Superior temporal gyrus (tissue), 1 donor: ENCODE data around the gene DIS3L2.
"Not testable (repeated sequence)": the region's sequence is repeated elsewhere in the genome, so short reads cannot be mapped to it uniquely, and the experiment has no call there.

Source experiments
- DNase-seq: peaks from one replicate; pipeline ENCODE4 v3.0.0-alpha.2; 2016; ENCODE audit errors: extremely low spot score

Gene DIS3L2

DNA sequence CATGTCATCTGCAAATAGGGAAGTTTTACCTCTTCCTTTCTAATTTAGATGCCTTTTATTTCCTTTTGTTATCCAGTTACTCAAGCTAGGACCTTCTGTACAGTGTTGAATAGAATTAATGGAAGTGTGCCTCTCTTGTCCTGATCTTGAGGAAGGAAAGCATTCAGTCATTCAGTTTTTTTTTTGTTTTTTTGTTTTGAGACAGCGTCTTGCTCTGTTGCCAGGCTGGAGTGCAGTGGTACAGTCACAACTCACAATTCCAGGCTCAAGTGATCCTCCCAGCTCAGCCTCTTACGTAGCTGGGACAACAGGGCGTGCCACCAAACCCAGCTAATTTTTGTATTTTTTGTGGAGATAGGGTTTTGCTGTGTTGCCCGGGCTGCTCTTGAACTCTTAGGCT lies 213.1 kb downstream of the DIS3L2 start:
- no peak for DNase-seq

DNA sequence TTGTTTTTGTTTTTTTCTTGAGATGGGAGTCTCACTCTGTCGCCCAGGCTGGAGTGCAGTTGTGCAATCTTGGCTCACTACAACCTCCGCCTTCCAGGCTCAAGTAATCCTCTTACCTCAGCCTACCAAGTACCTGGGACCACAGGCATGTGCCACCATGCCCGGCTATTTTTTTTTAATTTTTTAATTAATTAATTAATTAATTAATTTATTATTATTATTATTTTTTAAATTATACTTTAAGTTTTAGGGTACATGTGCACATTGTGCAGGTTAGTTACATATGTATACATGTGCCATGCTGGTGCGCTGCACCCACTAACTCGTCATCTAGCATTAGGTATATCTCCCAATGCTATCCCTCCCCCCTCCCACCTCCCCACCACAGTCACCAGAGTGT lies 215.1 kb downstream of the DIS3L2 start:
- DNase-seq, result not testable (repeated sequence)

DNA sequence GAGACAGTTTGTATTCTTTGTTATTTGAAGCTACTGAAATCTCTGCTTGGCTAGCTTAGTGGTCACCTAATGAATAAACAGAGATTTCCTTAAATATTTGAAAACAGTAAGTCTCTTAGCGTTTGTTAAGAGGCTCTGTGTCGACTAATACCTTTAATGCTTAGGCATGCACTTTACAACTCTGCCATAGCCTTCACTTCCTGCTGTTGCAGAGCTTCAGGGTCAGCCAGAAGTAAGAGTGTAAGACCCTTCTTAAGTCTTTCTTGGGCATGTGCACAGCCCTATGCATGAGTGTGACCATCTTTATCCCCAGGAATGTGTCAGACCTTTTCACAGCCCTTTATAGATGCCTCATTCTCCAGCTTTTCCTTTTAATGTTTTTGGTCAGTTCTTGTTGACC lies 221.8 kb downstream of the DIS3L2 start:
- no peak for DNase-seq

DNA sequence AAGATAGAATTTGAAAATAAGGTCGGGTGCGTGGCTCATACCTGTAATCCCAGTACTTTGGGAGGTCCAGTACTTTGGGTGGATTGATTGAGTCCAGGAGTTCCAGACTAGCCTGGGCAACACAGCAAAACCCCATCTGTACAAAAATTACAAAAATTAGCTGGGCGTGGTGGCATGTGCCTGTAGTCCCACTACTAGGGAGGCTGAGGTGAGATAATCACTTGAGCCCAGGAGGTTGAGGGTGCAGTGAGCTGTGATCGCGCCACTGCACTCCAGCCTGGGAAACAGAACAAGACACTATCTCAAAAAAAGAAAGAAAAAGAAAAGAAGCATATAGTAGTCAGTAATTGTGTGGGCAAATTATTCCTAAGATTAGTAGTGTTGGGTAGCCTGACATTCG lies 222.8 kb downstream of the DIS3L2 start:
- DNase-seq, result no peak

DNA sequence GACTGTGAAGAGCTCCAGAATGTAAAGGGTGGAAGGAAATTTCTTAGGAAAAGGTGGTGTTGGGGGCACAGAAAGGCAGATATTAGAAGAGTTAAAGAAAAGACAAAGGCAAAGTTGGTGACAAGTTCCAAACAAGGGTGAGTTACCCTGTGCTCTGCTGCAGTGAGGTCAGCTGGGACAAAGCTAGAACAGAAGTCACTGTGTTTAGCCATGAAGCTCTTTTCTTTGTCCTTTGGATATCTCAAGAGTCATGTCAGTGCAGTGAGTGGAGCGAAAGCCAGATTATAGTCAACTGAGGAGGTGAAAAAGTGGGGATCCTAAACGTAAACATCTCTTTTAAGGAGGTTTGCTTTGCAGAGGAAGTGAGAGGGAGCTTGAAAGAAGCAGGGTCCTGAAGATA lies 229.3 kb downstream of the DIS3L2 start:
- DNase-seq, result peak; percentile 68

DNA sequence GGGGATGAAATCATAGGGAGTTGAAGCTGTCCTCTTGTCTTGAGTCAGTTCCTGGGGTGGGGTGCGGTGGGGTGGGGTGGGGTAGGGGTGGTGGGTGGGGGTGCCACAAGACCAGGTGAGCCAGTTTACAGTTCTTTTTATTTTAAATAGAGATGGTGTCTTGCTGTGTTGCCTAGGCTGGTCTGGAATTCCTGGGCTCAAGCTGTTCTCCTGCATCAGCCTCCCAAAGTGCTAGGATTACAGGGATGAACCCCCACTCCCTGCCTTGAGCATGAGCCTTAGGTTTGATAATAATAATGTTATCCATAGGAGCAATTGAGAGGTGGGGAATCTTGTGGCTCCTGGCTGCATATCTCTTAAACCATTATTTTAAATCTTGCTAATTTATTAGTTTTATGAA lies 234.0 kb downstream of the DIS3L2 start:
- no peak for DNase-seq

DNA sequence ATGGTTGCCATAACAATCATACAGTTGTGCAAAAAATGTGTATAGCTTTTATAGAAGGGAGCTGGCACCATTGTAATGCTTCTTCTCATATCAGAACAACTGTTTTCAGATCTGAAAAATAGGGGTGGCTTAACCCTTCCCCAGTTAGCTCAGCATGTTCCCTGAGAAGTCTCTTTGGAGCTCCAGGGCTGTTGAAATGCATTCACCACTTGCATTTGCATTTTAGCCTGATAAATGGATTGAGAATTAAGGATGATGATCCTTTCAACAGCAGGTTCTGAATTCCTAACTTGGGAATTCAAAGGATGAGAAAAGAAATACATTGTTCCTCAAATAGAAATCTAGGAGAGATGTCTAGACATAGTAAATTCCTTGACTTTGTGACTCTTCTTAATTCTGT lies 235.3 kb downstream of the DIS3L2 start:
- no peak for DNase-seq

DNA sequence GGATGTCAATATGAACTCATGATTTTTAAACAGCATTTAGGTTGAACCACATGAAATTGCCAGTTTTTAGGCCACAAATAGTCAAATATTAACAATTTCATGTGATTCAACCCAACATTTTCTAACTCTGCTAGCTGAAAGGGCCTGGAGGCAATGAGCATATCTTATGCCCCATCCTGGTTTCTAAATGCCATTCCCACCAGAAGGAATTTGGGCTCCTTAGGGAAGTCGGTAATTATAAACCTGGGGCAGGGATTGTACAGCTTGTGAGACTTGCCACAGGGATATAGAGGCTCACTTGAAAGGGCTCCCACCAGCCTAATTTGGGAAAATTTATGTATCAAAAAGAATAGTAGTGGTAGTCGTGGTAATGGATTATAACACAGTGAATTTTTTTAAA lies 238.7 kb downstream of the DIS3L2 start:
- DNase-seq, result no peak

DNA sequence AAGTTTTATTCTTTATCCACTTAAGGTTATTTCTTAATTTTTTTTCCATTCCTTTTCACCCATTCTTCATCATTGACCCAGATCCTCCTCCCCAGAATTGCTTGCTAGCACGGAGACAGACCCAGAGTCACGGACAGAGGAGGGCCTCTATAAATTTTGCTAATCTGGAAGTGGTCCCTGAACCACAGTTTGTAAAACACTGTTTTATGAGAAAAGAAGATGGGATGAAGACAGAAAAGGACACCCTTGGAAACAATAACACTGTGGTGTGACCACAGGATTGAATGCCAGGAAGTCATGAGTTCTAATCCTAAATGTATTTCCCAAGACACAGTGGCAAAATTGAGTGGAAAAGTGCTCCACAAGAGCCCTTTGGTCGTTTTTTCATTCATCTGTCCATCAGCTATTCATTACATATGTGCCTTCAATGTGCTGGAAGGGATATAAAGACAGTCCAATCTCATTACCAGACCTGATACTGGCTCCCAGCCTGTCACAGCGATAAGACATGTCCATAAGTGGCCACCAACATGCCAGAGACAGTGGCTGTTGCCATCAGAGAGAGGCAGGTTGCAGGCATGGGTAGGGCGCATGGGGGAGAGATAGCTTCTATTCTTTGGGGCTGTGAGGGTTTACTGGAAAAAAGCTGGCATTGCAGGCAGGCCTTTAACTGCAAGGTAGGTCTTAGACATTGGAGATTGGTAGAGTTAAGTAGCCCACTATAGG lies 241.8 kb downstream of the DIS3L2 start:
- DNase-seq, result no peak

DNA sequence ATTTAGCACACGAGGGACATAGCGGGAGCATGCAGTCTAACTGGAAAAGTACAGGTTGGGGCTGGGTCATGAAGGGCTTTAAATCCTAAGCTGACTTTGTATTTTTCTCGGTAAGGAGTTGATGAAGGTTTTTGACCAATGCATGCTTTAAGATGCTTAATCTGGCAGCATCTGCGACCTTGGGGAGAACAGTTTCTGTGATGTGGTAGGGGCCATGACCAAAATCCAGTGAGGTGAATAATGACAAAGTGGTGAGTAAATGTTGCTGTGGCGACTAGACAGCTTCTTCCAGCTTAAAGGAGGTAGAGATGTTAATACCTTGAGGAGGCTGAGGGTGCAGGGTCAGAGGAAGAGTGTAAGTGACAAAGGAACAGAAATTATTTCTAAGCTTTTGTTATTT lies 242.4 kb downstream of the DIS3L2 start:
- DNase-seq, result no peak

DNA sequence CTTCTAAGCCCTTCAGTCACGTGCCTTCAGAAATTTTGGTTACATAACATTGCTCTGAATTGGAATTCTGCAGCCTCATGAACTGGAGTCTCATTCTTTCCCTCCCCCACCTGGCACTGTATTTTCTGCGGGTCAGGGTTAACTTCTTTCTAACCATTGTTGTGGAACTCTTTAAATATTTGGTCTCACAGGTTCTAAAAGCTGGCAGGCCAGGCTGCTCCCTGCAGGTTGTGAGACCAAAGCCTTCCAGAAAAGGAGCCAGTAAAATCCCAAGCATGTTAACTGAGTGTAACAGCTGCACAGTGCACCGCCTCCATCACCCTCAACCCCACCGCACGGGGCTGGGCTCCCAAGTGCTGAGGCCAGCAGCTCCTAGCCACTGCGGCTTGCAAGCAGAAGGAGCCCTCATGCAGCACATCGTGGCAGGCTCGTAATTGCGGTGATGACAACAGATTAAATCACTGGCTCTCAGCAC lies 243.0 kb downstream of the DIS3L2 start:
- DNase-seq, result peak; percentile 24

DNA sequence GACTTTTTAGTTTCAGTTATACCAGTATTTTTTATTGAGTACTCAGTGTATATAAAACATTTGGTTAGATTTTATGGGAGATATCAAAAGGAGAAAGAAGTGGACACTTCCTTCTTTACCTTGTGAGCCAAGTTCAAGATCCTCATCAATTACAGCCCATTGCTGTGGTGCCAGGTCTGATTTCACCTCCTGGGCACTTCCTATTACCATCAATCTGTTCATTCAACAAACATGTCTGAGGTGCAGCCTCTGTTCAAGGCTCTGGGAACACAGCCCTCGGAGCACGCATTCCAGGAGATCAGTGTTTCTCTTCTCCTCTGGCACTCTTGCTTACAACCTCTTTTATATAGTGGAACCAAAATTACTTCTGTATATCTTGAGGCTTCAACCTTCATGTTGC lies 245.7 kb downstream of the DIS3L2 start:
- DNase-seq, result no peak

DNA sequence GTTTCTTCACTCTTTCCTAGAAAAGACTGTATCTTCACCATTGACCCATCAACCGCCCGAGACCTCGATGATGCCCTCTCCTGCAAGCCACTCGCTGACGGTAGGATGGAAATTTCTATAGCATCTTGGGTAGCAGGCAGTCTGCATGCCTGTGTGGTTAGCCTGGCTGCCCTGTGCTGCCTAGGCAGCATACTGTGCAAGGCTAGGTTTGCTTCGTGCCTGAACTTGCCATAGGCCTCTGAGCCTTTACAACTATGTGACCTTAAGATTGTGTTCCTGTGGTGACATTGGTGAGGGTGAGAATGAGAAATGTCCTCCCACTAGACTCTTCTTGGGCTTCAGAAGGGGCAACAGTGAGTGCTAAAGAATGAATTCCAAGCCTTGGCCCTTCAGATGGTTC lies 248.8 kb downstream of the DIS3L2 start:
- no peak for DNase-seq

DNA sequence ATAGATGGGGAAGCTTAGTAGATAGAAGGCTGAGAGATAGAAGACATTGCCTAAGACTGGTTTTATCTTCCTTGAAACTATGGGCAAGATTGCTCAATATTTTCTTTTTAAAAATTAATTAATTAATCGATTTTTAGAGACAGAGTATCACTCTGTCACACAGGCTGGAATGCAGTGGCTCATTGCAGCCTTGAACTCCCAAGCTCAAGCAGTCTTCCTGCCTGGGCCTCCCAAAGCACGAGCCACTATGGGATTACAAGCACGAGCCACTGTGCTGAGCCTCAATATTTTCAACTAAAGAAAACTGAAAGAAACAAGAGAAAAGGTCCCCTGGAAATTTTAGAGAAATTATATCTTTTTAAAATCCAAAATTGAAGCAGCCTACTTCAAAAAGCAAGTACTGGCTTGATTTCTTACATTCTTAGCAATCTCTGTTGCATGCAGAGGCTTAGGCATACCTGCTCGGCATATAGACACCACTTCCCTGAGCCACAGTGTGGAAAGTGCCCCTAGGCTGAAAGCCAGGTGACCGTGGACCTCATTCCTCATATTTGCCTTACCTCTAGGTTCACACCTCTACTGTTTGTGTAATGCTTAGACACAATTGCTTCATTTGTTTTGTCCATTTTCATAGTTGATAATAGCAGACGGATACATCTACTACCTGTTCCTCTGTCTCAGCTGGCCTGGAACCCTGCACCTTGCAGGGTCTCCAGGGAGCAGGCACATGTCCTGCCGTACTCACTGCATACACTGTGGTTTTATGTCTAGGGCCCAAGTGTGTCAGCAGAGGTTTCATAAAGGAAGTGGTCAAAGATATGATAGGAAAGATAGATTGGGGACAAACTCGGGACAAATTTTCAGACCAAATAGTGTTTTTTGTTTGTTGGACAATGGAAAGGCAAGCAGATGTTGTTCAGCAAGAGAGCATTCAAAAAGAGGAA lies 250.5 kb downstream of the DIS3L2 start:
- no peak for DNase-seq

DNA sequence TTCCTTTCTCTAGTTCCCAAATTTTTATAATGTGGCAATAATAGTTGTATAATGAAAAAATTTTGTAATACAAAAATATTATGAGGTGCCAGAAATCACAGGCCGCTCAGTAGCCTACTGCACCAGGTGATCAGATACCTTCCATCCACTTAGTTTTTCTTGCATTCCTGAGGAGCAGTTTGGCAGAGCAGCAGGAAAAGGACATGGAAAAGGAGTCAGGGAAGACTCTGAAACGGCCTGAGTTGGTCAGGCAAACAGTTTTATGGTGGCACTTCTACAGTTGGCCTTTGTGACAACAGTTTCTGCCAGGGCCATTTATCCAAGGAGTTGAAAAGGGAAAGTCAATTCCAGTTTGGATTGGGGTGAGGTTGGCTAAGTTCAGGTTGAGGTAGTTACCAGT lies 251.7 kb downstream of the DIS3L2 start:
- no peak for DNase-seq

DNA sequence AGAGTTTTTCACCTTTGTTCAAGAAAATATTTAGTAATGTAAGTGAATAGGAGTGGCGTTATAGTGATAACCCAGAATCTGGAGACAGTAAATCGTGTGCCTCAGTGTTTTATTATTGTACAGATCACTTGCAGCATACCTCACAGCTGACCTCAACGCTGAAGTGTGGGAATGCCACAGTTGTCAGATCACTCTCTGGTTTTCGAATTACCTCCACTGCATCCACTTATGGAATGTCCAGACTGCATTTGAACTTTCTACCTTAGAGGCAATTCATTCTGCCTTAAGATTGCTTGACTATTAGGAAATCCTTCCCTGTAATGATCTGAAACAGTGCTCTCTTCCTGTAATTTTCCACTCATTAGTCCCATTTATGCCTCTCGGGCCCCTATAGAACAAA lies 252.5 kb downstream of the DIS3L2 start:
- no peak for DNase-seq

DNA sequence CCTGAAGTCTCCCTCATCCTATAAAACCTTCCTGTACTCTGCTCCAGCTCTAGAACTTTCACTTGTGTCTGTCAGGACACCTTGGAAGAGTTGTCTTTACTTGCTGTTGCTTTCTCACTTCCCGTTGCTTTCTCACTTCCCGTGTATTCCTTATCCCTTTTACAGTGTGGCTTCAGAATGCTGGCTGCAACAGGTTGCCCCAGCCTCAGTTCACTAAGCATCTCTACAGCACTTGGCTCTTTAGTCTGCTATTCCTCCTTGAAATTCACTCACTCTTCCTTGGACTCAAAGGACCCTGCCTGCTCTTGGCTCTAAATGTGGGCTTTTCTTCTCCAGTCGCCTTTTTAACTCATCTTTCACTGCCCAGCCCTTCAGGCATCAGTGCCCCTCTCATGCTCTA lies 254.5 kb downstream of the DIS3L2 start:
- no peak for DNase-seq

DNA sequence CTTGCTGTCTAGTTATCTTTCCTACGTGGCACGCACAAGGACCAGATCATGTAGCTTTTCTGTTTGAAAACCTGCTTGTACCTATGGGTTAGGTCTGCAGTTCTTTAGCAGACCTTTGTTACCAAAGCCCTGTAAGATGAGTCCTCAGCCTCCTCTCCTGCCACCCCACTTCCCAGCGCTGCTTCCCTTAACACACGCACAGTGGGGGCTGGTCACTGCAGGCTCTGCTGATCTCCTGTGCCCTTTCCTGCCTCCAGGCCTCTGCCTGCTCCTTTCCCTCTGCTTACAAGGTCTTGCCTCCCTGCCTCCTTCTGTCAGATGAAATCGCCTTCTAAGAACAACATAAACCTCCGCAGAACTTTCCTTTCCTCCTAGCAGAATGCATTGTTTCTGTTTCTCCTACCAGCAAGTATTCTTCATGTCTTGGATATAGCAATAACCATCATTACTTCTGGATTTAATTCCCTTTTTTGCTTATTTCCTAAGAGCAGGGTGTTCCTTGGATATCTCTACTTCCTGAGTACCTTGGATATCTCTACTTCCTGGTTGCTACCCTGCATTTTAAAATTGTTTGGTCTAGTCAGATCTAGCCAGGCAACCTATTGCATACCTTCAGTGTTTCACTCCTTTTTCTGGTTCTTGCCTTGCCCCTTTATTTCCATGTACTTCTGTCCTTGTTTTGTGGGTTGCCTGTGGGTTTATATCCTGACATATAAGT lies 257.4 kb downstream of the DIS3L2 start:
- no peak for DNase-seq

DNA sequence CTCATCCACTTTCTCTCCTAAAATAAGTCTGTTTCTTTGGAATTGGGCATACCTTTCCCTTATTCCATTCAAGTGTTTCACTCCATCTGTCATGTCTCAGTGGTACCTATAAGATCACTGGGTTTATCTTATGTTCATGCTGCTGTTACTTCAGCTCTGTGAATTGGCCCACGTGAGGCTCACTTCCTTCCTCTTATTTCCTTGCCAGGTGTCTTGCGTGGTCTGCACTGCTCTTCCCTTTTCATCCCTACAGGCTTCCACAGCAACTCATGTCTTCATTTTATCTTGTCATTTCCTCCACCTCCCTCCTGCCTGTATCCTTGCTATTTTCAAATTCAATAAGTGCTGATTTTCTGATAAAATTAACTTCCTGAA lies 258.0 kb downstream of the DIS3L2 start:
- no peak for DNase-seq

DNA sequence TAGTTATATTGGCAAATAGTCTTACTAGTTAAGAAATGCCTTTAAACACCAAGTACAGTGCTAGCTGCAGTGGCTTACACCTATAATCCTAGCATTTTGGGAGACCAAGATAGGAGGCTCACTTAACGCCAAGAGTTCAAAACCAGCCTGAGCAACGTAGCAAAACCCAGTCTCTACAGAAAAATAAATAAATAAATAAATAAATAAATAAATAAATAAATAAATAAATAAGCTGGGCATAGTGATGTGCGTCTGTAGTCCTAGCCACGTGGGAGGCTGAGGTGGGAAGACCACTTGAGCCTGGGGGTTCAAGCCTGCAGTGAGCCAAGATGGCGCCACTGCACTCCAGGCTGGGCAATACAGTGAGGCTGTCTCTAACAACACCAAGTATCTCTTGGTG lies 258.4 kb downstream of the DIS3L2 start:
- DNase-seq, result no peak

DNA sequence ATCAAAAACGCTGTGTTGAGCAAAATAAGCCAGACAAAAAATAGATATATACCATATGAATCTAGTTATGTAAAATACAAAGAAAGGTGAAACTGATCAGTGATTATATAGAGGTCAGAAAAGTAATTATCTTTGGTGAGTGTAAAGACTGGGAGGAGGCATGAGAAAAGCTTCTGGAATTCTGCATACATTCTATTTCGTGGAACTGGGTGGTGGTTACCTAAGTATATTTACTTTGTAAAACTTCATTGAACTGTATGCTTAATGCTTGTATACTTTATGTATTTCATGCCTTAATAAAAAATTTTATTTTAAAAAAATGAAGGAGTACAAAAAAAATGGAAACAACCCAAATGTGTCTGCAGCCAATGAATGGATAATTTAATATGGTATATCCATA lies 263.9 kb downstream of the DIS3L2 start:
- DNase-seq, result no peak

DNA sequence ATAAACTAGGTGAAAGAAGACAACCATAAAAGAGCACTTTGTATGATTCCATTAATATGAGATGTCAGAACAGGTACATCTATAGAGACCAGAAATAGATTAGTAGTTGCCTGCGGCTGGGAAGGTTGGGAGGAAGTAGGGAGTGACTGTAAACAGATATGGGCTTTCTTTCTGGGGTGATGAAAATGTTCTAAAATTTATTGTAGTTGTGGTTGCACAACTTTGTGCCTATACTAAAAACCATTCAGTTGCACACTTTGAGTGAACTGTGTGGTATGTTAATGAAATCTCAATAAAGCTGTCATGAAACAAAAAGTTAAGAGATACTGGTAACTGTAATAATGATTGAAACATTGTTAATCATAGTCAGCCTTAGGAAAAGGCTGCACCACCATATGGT lies 264.4 kb downstream of the DIS3L2 start:
- DNase-seq, result no peak
